Tibial artery (tissue), 4 donors: Measurements from ENCODE around the gene CYP46A1.

Experiments used
- DNase-seq, 2 donors: peaks; one replicate each; pipeline ENCODE4 v3.0.0-alpha.2; 2019
- H3K27ac ChIP-seq, 2 donors: fragments of 200-600 bp; sonication (generic) in 1 of 2; 1 replicate in 1 of 2; 2 replicates in 1 of 2; pipeline ENCODE4 v1.5.1; 2018 to 2019; ENCODE audit warnings: mild to moderate bottlenecking in 1 of 2
- H3K27me3 ChIP-seq, 2 donors: fragments of 200-600 bp; sonication (generic) in 1 of 2; one replicate each; pipeline versions ENCODE4 v1.5.1 to v1.6.0; 2016 to 2019
- H3K36me3 ChIP-seq, 3 donors: fragments of 200-600 bp; sonication (generic) in 2 of 3; one replicate each; pipeline ENCODE4 v1.5.1; 2016 to 2019; ENCODE audit warnings: mild to moderate bottlenecking in 2 of 3
- H3K4me1 ChIP-seq, 4 donors: fragments of 200-600 bp; sonication (generic) in 2 of 4; 1 replicate in 3 of 4; 2 replicates in 1 of 4; pipeline ENCODE4 v1.5.1; 2016 to 2019
- H3K4me3 ChIP-seq, 2 donors: fragments of 200-600 bp; sonication (generic) in 1 of 2; 1 replicate in 1 of 2; 2 replicates in 1 of 2; pipeline ENCODE4 v1.5.1; 2018 to 2019; ENCODE audit warnings: mild to moderate bottlenecking in 2 of 2
- H3K9me3 ChIP-seq, 3 donors: fragments of 200-600 bp; sonication (generic) in 1 of 3; one replicate each; pipeline ENCODE4 v1.5.1; 2016 to 2019
- intact Hi-C: fragments of 100-400 bp; cut with DNase I; formaldehyde crosslinking; loops from one replicate; pipeline ENCODE4 v1.15.0; 2023; ENCODE audit warnings: low total_unique reads
- TF ChIP-seq, protein P1 (sequence below), 2 experiments: fragments of 200-600 bp in 1 of 2; fragments of 450-650 bp in 1 of 2; IDR thresholded peaks; one replicate each; pipeline ENCODE4 v1.5.1; 2017 to 2019; ENCODE audit warnings: antibody characterized with exemption in 2 of 2, mild to moderate bottlenecking in 1 of 2, moderate library complexity in 1 of 2

Gene CYP46A1

GRCh38 chr14:99673305-99674063 is 10.6 kb upstream of the CYP46A1 start:
- no peak for DNase-seq
- Histone ChIP-seq H3K27me3 (peaks cover 0 to 31% of the 10 kb centered on the region in 2 donors), H3K4me3 (no peak overlapping the region), H3K36me3 (no peaks in the 10 kb centered on the region), H3K4me1 (peaks cover 0 to 11% (median 1%) of the 10 kb centered on the region in 4 donors), H3K9me3 (peaks cover 0 to 13% (median 10%) of the 10 kb centered on the region in 3 donors), H3K27ac (no peak overlapping the region)
- TF ChIP-seq, protein P1, sequence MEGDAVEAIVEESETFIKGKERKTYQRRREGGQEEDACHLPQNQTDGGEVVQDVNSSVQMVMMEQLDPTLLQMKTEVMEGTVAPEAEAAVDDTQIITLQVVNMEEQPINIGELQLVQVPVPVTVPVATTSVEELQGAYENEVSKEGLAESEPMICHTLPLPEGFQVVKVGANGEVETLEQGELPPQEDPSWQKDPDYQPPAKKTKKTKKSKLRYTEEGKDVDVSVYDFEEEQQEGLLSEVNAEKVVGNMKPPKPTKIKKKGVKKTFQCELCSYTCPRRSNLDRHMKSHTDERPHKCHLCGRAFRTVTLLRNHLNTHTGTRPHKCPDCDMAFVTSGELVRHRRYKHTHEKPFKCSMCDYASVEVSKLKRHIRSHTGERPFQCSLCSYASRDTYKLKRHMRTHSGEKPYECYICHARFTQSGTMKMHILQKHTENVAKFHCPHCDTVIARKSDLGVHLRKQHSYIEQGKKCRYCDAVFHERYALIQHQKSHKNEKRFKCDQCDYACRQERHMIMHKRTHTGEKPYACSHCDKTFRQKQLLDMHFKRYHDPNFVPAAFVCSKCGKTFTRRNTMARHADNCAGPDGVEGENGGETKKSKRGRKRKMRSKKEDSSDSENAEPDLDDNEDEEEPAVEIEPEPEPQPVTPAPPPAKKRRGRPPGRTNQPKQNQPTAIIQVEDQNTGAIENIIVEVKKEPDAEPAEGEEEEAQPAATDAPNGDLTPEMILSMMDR (IDR thresholded peaks at IDR 0.05) = no peak
- intact Hi-C loops = no loop called here

- Histone ChIP-seq H3K27ac (no peak overlapping the region), H3K27me3 (peaks cover 0 to 31% of the 10 kb centered on the region in 2 donors), H3K4me3 (no peak overlapping the region), H3K36me3 (no peaks in the 10 kb centered on the region), H3K4me1 (peaks cover 0 to 11% (median 1%) of the 10 kb centered on the region in 4 donors), H3K9me3 (peaks cover 0 to 13% (median 11%) of the 10 kb centered on the region in 3 donors)
- no peak for DNase-seq
- TF ChIP-seq, protein P1 (IDR thresholded peaks at IDR 0.05) = no peak
- intact Hi-C loops = no loop called here
Observed at GRCh38 chr14:99674064-99674650, 9.9 kb upstream of the CYP46A1 start.

GRCh38 chr14:99674776-99675381 is 9.2 kb upstream of the CYP46A1 start:
- peaks cover 0 to 13% (median 11%) of the 10 kb centered on the region in 3 donors for H3K9me3 ChIP-seq
- no peak overlapping the region for H3K4me3 ChIP-seq
- H3K36me3 ChIP-seq = no peaks in the 10 kb centered on the region
- TF ChIP-seq, protein P1 (IDR thresholded peaks at IDR 0.05) = no peak
- H3K27ac ChIP-seq = no peak overlapping the region
- H3K4me1 ChIP-seq = peaks cover 0 to 11% (median 1%) of the 10 kb centered on the region in 4 donors
- no peak for DNase-seq
- intact Hi-C loops = no loop called here
- H3K27me3 ChIP-seq = peaks cover 0 to 31% of the 10 kb centered on the region in 2 donors

DNA sequence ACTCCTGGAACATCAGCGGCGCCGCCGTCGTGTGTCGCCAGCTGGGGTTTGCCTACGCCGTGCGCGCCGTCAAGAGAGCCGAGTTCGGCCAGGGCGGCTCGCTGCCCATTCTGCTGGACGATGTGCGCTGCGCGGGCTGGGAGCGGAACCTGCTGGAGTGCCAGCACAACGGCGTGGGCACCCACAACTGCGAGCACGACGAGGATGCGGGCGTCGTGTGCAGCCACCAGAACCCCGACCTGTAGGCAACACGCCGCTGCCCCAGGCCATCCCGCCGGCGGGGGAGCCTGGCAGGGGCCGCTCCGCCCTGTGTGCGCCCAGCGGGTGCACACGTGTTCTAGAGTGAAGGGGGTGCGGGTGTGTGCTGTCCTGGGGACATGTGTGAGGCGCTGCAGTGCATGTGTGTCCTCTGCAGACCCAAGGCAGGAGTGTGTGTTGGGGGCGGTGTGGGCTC is 8.7 kb upstream of the CYP46A1 start:
- peaks cover 0 to 11% (median 1%) of the 10 kb centered on the region in 4 donors for H3K4me1 ChIP-seq
- H3K9me3 ChIP-seq = peaks cover 0 to 13% (median 11%) of the 10 kb centered on the region in 3 donors
- DNase-seq = no peak
- H3K27me3 ChIP-seq = peaks cover 0 to 31% of the 10 kb centered on the region in 2 donors
- intact Hi-C loops = no loop called here
- no peak overlapping the region for H3K4me3 ChIP-seq
- no peak overlapping the region for H3K27ac ChIP-seq
- TF ChIP-seq, protein P1 (IDR thresholded peaks at IDR 0.05) = no peak
- no peaks in the 10 kb centered on the region for H3K36me3 ChIP-seq

DNA sequence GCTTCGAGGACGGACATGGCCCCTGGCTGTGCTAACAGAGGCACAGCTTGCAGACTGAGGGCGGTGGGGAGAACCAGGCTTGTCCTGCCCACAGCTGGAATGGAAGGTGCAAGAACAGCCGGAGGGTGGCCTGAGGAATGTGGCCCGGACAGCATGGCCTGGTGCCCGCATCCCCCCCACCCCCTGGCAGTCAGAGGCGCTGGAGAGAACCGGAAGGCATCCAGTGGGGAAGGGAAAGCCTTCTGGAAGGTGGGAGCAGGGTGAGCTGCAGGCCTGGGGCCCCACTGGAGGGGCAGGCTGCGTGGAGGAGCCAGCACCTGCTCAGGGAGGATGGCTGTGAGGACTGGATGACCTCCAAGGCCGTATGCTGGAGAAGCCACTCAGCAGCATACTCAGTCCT is 8.1 kb upstream of the CYP46A1 start:
- H3K36me3 ChIP-seq = no peaks in the 10 kb centered on the region
- peaks cover 0 to 11% (median 1%) of the 10 kb centered on the region in 4 donors for H3K4me1 ChIP-seq
- TF ChIP-seq, protein P1 (IDR thresholded peaks at IDR 0.05) = no peak
- peaks cover 0 to 13% (median 11%) of the 10 kb centered on the region in 3 donors for H3K9me3 ChIP-seq
- no peak overlapping the region for H3K27ac ChIP-seq
- peaks cover 0 to 31% of the 10 kb centered on the region in 2 donors for H3K27me3 ChIP-seq
- intact Hi-C loops = no loop called here
- H3K4me3 ChIP-seq = no peak overlapping the region
- DNase-seq = no peak
